ENCODE results near the gene TTC16. TPM values are rescaled to one million over a fixed set of nuclear protein-coding genes. Genes with fewer than 3 reads are reported as not detected.

Gene TTC16
- total RNA-seq, 1 donor from 2014 or later = 1.3 TPM

GRCh38 chr9:127765418-127765817 lies 49.5 kb downstream of the TTC16 start:
- Histone ChIP-seq H3K9me3 (no peaks in the 10 kb centered on the region), H3K36me3 (peaks cover 24% of the 10 kb centered on the region), H3K4me1 (peaks cover 78% of the 10 kb centered on the region), H3K4me3 (no peak overlapping the region), H3K27me3 (ENCODE audit: low read depth) (no peaks in the 10 kb centered on the region), H3K27ac (peak overlapping the region; percentile 89)
- intact Hi-C loops (cut with DNase I) = no loop called here
- no peak for DNase-seq
- no peak for TF ChIP-seq CTCF (IDR thresholded peaks at IDR 0.05)
- ATAC-seq = no peak

- DNase-seq = no peak
- no peak for ATAC-seq
- H3K36me3 ChIP-seq = peaks cover 13% of the 10 kb centered on the region
- no peaks in the 10 kb centered on the region for H3K9me3 ChIP-seq
- peak overlapping the region; percentile 89 for H3K27ac ChIP-seq
- peaks cover 87% of the 10 kb centered on the region for H3K4me1 ChIP-seq
- H3K27me3 ChIP-seq (ENCODE audit: low read depth) = no peaks in the 10 kb centered on the region
- H3K4me3 ChIP-seq = peak overlapping the region; percentile 68
- intact Hi-C loops (cut with DNase I) = no loop called here
- TF ChIP-seq CTCF (IDR thresholded peaks at IDR 0.05) = no peak
These were observed 51.5 kb downstream of the TTC16 start for GRCh38 chr9:127767410-127767809.

DNA sequence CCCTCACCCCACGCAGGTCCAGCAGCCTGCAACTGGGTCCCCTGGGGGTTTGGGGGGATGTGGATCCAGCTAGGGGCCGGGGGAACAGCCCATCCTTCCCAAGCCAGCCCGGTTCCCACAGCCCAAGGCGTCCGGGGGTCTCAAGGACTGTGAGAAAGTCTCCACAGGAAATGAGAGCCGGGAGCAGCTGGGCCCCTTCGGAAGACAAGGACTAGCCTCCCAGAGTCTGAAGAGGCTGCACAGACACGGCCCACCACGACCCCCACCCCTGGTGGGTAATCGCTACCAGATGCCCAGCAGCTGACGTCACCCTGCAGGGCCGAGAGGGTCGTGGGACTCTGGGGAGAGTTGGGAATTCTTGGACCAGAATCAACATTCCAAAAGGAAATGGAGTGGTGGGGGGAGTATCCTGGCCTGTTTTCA lies 52.0 kb downstream of the TTC16 start:
- intact Hi-C loops (cut with DNase I) = no loop called here
- Histone ChIP-seq H3K36me3 (peaks cover 13% of the 10 kb centered on the region), H3K27me3 (ENCODE audit: low read depth) (no peaks in the 10 kb centered on the region), H3K27ac (peak overlapping the region; percentile 89), H3K4me3 (peak overlapping the region; percentile 68), H3K9me3 (no peaks in the 10 kb centered on the region), H3K4me1 (peaks cover 82% of the 10 kb centered on the region)
- ATAC-seq (no peak), DNase-seq (no peak)
- TF ChIP-seq CTCF (IDR thresholded peaks at IDR 0.05) = no peak

- H3K4me1 ChIP-seq = peaks cover 76% of the 10 kb centered on the region
- H3K27me3 ChIP-seq (ENCODE audit: low read depth) = no peaks in the 10 kb centered on the region
- H3K36me3 ChIP-seq = peaks cover 13% of the 10 kb centered on the region
- no peak for TF ChIP-seq CTCF (IDR thresholded peaks at IDR 0.05)
- no peaks in the 10 kb centered on the region for H3K9me3 ChIP-seq
- ATAC-seq (no peak), DNase-seq (no peak)
- H3K4me3 ChIP-seq = peak overlapping the region; percentile 68
- intact Hi-C loops (cut with DNase I) = no loop called here
- peak overlapping the region; percentile 89 for H3K27ac ChIP-seq
These were observed 52.8 kb downstream of the TTC16 start for GRCh38 chr9:127768698-127769097.

- no peaks in the 10 kb centered on the region for H3K27me3 ChIP-seq (ENCODE audit: low read depth)
- H3K36me3 ChIP-seq = peaks cover 15% of the 10 kb centered on the region
- H3K4me1 ChIP-seq = peaks cover 72% of the 10 kb centered on the region
- peak overlapping the region; percentile 68 for H3K4me3 ChIP-seq
- ATAC-seq (no peak), DNase-seq (no peak)
- no peak for TF ChIP-seq CTCF (IDR thresholded peaks at IDR 0.05)
- intact Hi-C loops (cut with DNase I) = no loop called here
- H3K27ac ChIP-seq = peak overlapping the region; percentile 89
- H3K9me3 ChIP-seq = no peaks in the 10 kb centered on the region
These were observed 53.2 kb downstream of the TTC16 start for GRCh38 chr9:127769101-127769500.

All from lower lobe of right lung (tissue), 2 donors.